ENCODE measurements around the gene E2F7.

GRCh38 chr12:77003246-77003645 is 62.1 kb downstream of the E2F7 start:
- TF ChIP-seq CTCF (IDR thresholded peaks at IDR 0.05) (no peak), USF2 (CRISPR knock-in tag; IDR thresholded peaks at IDR 0.05) (no peak), NR1H2 (CRISPR knock-in tag; IDR thresholded peaks at IDR 0.05) (no peak), CREM (CRISPR knock-in tag; IDR thresholded peaks at IDR 0.05) (no peak), EMX1 (CRISPR knock-in tag; IDR thresholded peaks at IDR 0.05) (no peak), TEAD1 (CRISPR knock-in tag; IDR thresholded peaks at IDR 0.05) (no peak), ESRRA (CRISPR knock-in tag; IDR thresholded peaks at IDR 0.05; ENCODE audit: borderline replicate concordance) (no peak), MLX (CRISPR knock-in tag; IDR thresholded peaks at IDR 0.05) (no peak), FOXP4 (CRISPR knock-in tag; IDR thresholded peaks at IDR 0.05) (no peak), TEAD4 (CRISPR knock-in tag; IDR thresholded peaks at IDR 0.05) (no peak), TP53 (CRISPR knock-in tag; IDR thresholded peaks at IDR 0.05) (no peak), ATF6 (CRISPR knock-in tag; IDR thresholded peaks at IDR 0.05) (no peak), CREB1 (CRISPR knock-in tag; IDR thresholded peaks at IDR 0.05) (no peak), MAX (CRISPR knock-in tag; IDR thresholded peaks at IDR 0.05) (no peak)
